HepG2 (cell line): ENCODE data around the gene THRSP. TPM values are rescaled to one million over a fixed set of nuclear protein-coding genes. Genes with fewer than 3 reads are reported as not detected.

Source experiments
- ADNP ChIP-seq: sonication (generic); formaldehyde crosslinking; IDR thresholded peaks from 2 replicates; pipeline ENCODE4 v1.4.0; 2020; ENCODE audit warnings: missing genetic modification reagents
- BHLHE40 ChIP-seq: IDR thresholded peaks from 2 replicates; pipeline ENCODE4 v1.6.1; 2011; ENCODE audit warnings: low read length, improper control_type of control experiment
- BRCA1 ChIP-seq: sonication (generic); formaldehyde crosslinking; IDR thresholded peaks from 2 replicates; pipeline ENCODE4 v1.4.0; 2020; ENCODE audit warnings: missing genetic modification reagents
- CCDC6 ChIP-seq: sonication (generic); formaldehyde crosslinking; IDR thresholded peaks from 2 replicates; pipeline ENCODE4 v1.8.1; 2022; ENCODE audit warnings: mild to moderate bottlenecking, missing genetic modification reagents, moderate library complexity
- CEBPB ChIP-seq: IDR thresholded peaks from 2 replicates; pipeline ENCODE4 v1.6.1; 2011; ENCODE audit warnings: low read depth, low read length, improper control_type of control experiment, borderline replicate concordance
- FOSL2 ChIP-seq: sonication (generic); formaldehyde crosslinking; IDR thresholded peaks from 2 replicates; pipeline ENCODE4 v1.4.0; 2020; ENCODE audit warnings: missing genetic modification reagents
- HMG20A ChIP-seq: IDR thresholded peaks from 2 replicates; pipeline ENCODE4 v1.6.1; 2016; ENCODE audit warnings: borderline replicate concordance
- KAT7 ChIP-seq: IDR thresholded peaks from 2 replicates; pipeline ENCODE4 v1.6.1; 2018; ENCODE audit warnings: borderline replicate concordance, missing compliant biosample characterization
- LCORL ChIP-seq, 2 experiments: fragments of 450-650 bp in 1 of 2; sonication (generic) in 1 of 2; formaldehyde crosslinking in 1 of 2; IDR thresholded peaks; 2 replicates each; pipeline versions ENCODE4 v1.5.0 to v1.6.1; 2017 to 2020; ENCODE audit warnings: antibody characterized with exemption in 1 of 2, missing genetic modification reagents in 1 of 2
- MIER2 ChIP-seq: IDR thresholded peaks from 2 replicates; pipeline ENCODE4 v1.6.1; 2016; ENCODE audit warnings: missing biosample characterization, missing genetic modification reagents
- NCOA2 ChIP-seq: sonication (generic); formaldehyde crosslinking; IDR thresholded peaks from 2 replicates; pipeline ENCODE4 v1.8.0; 2022; ENCODE audit warnings: inconsistent platforms
- NFIB ChIP-seq: sonication (generic); formaldehyde crosslinking; IDR thresholded peaks from 2 replicates; pipeline ENCODE4 v1.9.0; 2021; ENCODE audit warnings: missing genetic modification reagents, mild to moderate bottlenecking, borderline replicate concordance
- RBM22 ChIP-seq: fragments of 200-400 bp; formaldehyde crosslinking; optimal IDR thresholded peaks from 2 replicates; pipeline ENCODE3; 2017; ENCODE audit warnings: mild to moderate bottlenecking, low read length, moderate library complexity
- RXRA ChIP-seq: sonication (generic); formaldehyde crosslinking; IDR thresholded peaks from 2 replicates; pipeline ENCODE4 v1.5.1; 2020; ENCODE audit warnings: missing genetic modification reagents
- SMC3 ChIP-seq: IDR thresholded peaks from 2 replicates; pipeline ENCODE4 v1.6.1; 2011; ENCODE audit warnings: low read length, improper control_type of control experiment
- SP2 ChIP-seq: sonication (generic); formaldehyde crosslinking; IDR thresholded peaks from 2 replicates; pipeline ENCODE4 v1.5.1; 2020; ENCODE audit warnings: mild to moderate bottlenecking, missing genetic modification reagents
- XRCC5 ChIP-seq: fragments of 200-400 bp; formaldehyde crosslinking; optimal IDR thresholded peaks from 2 replicates; pipeline ENCODE3; 2017; ENCODE audit warnings: mild to moderate bottlenecking, low read length
- ZBTB3 ChIP-seq: sonication (generic); formaldehyde crosslinking; IDR thresholded peaks from 2 replicates; pipeline ENCODE4 v1.4.0; 2020; ENCODE audit warnings: low read depth, mild to moderate bottlenecking, moderate library complexity, missing genetic modification reagents, borderline replicate concordance
- ZFX ChIP-seq: sonication (generic); formaldehyde crosslinking; IDR thresholded peaks from 2 replicates; pipeline ENCODE4 v1.4.0; 2020; ENCODE audit warnings: mild to moderate bottlenecking, low read depth, missing genetic modification reagents, moderate library complexity
- ZNF441 ChIP-seq: sonication (generic); formaldehyde crosslinking; IDR thresholded peaks from 2 replicates; pipeline ENCODE4 v1.7.0; 2021; ENCODE audit warnings: missing genetic modification reagents, borderline replicate concordance
- ZNF512 ChIP-seq: sonication (generic); formaldehyde crosslinking; IDR thresholded peaks from 2 replicates; pipeline ENCODE4 v1.4.0; 2020; ENCODE audit warnings: mild to moderate bottlenecking, missing genetic modification reagents
- ZNF543 ChIP-seq: sonication (generic); formaldehyde crosslinking; IDR thresholded peaks from 2 replicates; pipeline ENCODE4 v1.4.0; 2020; ENCODE audit warnings: mild to moderate bottlenecking, missing genetic modification reagents
- ZNF589 ChIP-seq: sonication (generic); formaldehyde crosslinking; conservative IDR thresholded peaks from 2 replicates; pipeline ENCODE4 v1.8.0; 2022; ENCODE audit warnings: mild to moderate bottlenecking, moderate library complexity, missing genetic modification reagents
- ZNF850 ChIP-seq: sonication (generic); formaldehyde crosslinking; conservative IDR thresholded peaks from 2 replicates; pipeline ENCODE4 v1.9.0; 2021; ENCODE audit warnings: mild to moderate bottlenecking, missing genetic modification reagents
- polyA plus RNA-seq, 8 experiments: library from polyadenylated mRNA; depleted of rRNA in 3 of 8; stranded (reverse) in 7 of 8; unstranded in 1 of 8; fragments of >200 nt; fragmentation: Illumina TruSeq in 4 of 8; extraction: Trizol in 4 of 8; gene quantifications; 2 replicates each; pipeline versions ENCODE4 v1.2.1 to v1.2.3, GENCODE V29; 2011 to 2016; ENCODE audit warnings: low read depth in 4 of 8, missing spikeins in 1 of 8, mixed read lengths in 1 of 8; ENCODE audit not compliant: insufficient read depth in 1 of 8
- total RNA-seq, 5 experiments: library from RNA; depleted of rRNA; stranded (reverse); fragments of >200 nt; fragmentation: Illumina TruSeq; extraction: Trizol; gene quantifications; 2 replicates each; pipeline ENCODE4 v1.2.3, GENCODE V29; 2016; ENCODE audit warnings: low read depth in 1 of 5
- TF ChIP-seq, protein P1 (sequence below): IDR thresholded peaks from 2 replicates; pipeline ENCODE4 v1.4.0; 2020; ENCODE audit warnings: mild to moderate bottlenecking, missing genetic modification reagents

THRSP gene
- total and polyA plus RNA-seq, 2 of the 13 experiments (the other 11 are each of a cell fraction or from before 2014, with no cell fraction given), result 0.13 to 0.58 TPM

DNA sequence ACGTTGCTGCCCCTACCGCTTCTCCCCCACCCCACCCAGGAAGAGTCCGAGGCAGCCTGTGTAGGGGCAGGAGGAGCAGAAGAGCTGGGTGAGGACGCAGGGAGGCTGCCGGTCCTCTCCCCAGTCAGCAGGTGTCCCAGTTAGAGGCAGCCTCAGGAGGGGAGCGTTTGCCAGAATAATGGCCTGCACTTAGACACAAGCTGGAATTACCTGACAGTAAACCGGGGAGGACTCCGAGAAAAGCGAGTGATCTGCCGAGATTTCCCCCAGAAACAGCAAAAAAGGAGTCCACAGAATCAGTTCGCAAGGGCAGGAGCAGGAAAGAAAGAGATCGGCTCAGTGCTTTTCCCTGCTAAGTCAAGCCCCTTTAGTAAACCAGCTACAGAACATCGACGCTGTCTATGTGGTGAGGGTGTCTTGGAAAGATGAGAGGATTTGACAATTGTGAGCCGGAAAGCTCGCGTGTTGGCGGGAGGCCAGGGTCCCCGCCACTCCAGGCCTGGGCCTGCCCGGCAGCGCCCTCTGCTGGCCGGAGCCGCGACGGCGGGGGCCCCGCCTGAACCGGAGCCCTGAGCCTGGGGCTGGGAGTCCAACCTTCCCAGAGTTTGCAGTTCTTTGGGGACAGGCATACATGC is 17.7 kb upstream of the THRSP start (continued):
- no peak for TF ChIP-seq RBM22
- no peak for TF ChIP-seq NCOA2 (CRISPR knock-in tag)
- no peak for TF ChIP-seq BRCA1 (CRISPR knock-in tag)
- TF ChIP-seq ADNP (CRISPR knock-in tag), result no peak
- TF ChIP-seq XRCC5, result peak; percentile 90
- 0 out of 2 replicates have a peak, but pooled peaks have one; percentile 8 for TF ChIP-seq BHLHE40
- peak; percentile 85 for TF ChIP-seq CCDC6 (CRISPR knock-in tag)
- no peak for TF ChIP-seq SP2
- peak; percentile 80; the same call in 1 of the 2 replicates for TF ChIP-seq ZNF512 (CRISPR knock-in tag)
- peak; percentile 81; the same call in 1 of the 2 replicates for TF ChIP-seq ZNF543 (CRISPR knock-in tag)
- TF ChIP-seq ZFX (CRISPR knock-in tag), result peak; percentile 75
- TF ChIP-seq CEBPB, result no peak
- peak; percentile 23; the same call in 1 of the 2 replicates for TF ChIP-seq SMC3
- 0 out of 2 replicates have a peak, but pooled peaks have one; percentile 47 for TF ChIP-seq ZNF441 (CRISPR knock-in tag)
- TF ChIP-seq ZBTB3 (CRISPR knock-in tag), result no peak
- TF ChIP-seq HMG20A (CRISPR knock-in tag), result peak; percentile 41; the same call in 1 of the 2 replicates
- TF ChIP-seq RXRA (CRISPR knock-in tag), result peak; percentile 55; the same call in 1 of the 2 replicates
- TF ChIP-seq, protein P1, sequence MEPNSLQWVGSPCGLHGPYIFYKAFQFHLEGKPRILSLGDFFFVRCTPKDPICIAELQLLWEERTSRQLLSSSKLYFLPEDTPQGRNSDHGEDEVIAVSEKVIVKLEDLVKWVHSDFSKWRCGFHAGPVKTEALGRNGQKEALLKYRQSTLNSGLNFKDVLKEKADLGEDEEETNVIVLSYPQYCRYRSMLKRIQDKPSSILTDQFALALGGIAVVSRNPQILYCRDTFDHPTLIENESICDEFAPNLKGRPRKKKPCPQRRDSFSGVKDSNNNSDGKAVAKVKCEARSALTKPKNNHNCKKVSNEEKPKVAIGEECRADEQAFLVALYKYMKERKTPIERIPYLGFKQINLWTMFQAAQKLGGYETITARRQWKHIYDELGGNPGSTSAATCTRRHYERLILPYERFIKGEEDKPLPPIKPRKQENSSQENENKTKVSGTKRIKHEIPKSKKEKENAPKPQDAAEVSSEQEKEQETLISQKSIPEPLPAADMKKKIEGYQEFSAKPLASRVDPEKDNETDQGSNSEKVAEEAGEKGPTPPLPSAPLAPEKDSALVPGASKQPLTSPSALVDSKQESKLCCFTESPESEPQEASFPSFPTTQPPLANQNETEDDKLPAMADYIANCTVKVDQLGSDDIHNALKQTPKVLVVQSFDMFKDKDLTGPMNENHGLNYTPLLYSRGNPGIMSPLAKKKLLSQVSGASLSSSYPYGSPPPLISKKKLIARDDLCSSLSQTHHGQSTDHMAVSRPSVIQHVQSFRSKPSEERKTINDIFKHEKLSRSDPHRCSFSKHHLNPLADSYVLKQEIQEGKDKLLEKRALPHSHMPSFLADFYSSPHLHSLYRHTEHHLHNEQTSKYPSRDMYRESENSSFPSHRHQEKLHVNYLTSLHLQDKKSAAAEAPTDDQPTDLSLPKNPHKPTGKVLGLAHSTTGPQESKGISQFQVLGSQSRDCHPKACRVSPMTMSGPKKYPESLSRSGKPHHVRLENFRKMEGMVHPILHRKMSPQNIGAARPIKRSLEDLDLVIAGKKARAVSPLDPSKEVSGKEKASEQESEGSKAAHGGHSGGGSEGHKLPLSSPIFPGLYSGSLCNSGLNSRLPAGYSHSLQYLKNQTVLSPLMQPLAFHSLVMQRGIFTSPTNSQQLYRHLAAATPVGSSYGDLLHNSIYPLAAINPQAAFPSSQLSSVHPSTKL, result peak; percentile 76
- no peak for TF ChIP-seq ZNF850 (CRISPR knock-in tag)
- TF ChIP-seq MIER2 (CRISPR knock-in tag), result peak; percentile 37; the same call in 1 of the 2 replicates
- no peak for TF ChIP-seq LCORL (IDR thresholded peaks at IDR 0.05)
- peak; percentile 86 for TF ChIP-seq LCORL (CRISPR knock-in tag; IDR thresholded peaks at IDR 0.05)
- TF ChIP-seq FOSL2 (CRISPR knock-in tag), result peak; percentile 52
- peak; percentile 68; the same call in 1 of the 2 replicates for TF ChIP-seq KAT7 (CRISPR knock-in tag)
- TF ChIP-seq NFIB (CRISPR knock-in tag), result peak; percentile 69; the same call in 1 of the 2 replicates
- no peak for TF ChIP-seq ZNF589 (CRISPR knock-in tag)
